RKO (cell line): ENCODE results near the gene MYL6.

Experiments used
- DNase-seq: peaks from one replicate; pipeline ENCODE4 v3.0.0-alpha.2; 2016; ENCODE audit warnings: low spot score

Gene MYL6

GRCh38 chr12:56189918-56190694, 31.9 kb downstream of the MYL6 start:
- peak; percentile 78 for DNase-seq

GRCh38 chr12:56190695-56191155, 32.6 kb downstream of the MYL6 start:
- DNase-seq = peak; percentile 28

- DNase-seq = no peak
These were observed 34.4 kb downstream of the MYL6 start for GRCh38 chr12:56192582-56192981.

- DNase-seq = peak; percentile 90
These were observed 34.9 kb downstream of the MYL6 start for GRCh38 chr12:56193025-56193578.

GRCh38 chr12:56196818-56197550, 38.8 kb downstream of the MYL6 start:
- DNase-seq = peak; percentile 79

GRCh38 chr12:56197921-56198635, 39.9 kb downstream of the MYL6 start:
- no peak for DNase-seq

GRCh38 chr12:56198836-56199235, 40.7 kb downstream of the MYL6 start:
- DNase-seq = no peak

GRCh38 chr12:56202366-56202765, 44.2 kb downstream of the MYL6 start:
- DNase-seq = no peak

- DNase-seq = no peak
These were observed 44.7 kb downstream of the MYL6 start for GRCh38 chr12:56202838-56203237.

- DNase-seq = no peak
These were observed 46.1 kb downstream of the MYL6 start for GRCh38 chr12:56204275-56204674.

GRCh38 chr12:56205445-56205844, 47.3 kb downstream of the MYL6 start:
- peak; percentile 54 for DNase-seq

GRCh38 chr12:56206452-56207166, 48.5 kb downstream of the MYL6 start:
- DNase-seq = peak; percentile 53

- DNase-seq = no peak
These were observed 49.8 kb downstream of the MYL6 start for GRCh38 chr12:56208006-56208405.
